Activated T-cell treated with anti-CD3 and anti-CD28 coated beads for 48 hours (primary cell): ENCODE data around the gene WHRN.

Experiments used
- DNase-seq: peaks from one replicate; pipeline ENCODE4 v3.0.0-alpha.2; 2020; ENCODE audit warnings: low read depth

Gene WHRN

DNA sequence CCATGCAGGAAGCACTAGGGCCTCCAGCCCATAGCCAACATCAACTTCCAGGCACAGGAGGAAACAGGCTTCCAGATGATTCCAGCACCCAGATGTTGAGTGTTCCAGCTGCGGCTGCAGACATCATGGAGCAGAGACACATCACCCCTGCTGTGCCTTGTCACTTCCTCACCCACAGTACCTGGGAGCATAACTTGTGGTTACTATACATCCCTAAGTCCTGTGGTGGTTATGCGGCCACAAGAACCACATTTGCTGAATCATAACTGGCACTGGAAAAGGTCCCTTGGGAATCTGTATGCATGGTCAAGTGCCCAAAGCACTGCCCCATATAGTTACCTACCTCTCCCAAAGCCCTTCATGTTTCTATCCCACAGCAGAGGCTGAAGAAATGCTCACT is 56.6 kb downstream of the WHRN start:
- no peak for DNase-seq

- no peak for DNase-seq
These were observed 58.4 kb downstream of the WHRN start for GRCh38 chr9:114446672-114447450.

GRCh38 chr9:114446036-114446435 is 59.2 kb downstream of the WHRN start:
- no peak for DNase-seq

GRCh38 chr9:114445616-114446015 is 59.7 kb downstream of the WHRN start:
- no peak for DNase-seq

DNA sequence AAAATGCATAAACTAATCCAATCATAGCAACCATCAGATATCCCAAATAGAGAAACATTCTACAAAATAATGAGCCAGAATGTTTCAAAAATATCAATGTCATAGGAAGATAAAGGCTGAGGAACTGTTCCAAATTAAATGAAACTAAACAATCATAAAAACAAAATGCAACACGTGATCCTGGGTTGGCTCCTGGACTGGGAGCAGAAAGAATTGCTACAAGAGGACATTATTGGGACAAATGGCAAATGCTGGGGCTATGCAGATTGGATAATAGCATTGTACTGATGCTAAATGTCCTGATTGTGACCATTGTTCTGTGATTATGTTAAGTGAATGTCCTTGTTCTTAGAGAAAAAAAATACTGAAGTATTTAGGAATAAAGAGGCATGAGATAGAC is 63.3 kb downstream of the WHRN start:
- DNase-seq = no peak

DNA sequence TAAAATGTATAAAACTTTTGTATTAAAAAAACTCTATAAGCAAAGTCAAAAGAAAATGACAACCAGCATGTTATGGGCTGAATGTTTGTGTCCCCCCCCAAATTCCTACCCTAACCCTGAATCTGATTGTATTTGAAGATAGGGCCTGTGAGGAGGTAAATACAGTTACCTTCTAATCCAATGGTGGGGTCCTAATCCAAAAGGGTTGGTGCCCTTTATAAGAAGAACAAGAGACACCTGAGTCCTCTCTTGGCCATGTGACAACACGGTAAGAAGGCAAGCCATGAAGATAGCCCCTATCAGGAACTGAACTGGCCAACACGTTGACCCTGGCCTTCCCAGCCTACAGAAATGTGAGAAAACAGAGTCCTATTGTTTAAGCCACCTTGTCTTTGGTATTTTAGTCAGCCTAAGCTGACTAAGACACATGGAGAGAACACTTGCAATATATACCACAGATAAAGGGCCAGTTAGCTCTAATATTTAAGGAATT is 67.8 kb downstream of the WHRN start:
- no peak for DNase-seq

- DNase-seq = no peak
These were observed 70.4 kb downstream of the WHRN start for GRCh38 chr9:114434878-114435311.

DNA sequence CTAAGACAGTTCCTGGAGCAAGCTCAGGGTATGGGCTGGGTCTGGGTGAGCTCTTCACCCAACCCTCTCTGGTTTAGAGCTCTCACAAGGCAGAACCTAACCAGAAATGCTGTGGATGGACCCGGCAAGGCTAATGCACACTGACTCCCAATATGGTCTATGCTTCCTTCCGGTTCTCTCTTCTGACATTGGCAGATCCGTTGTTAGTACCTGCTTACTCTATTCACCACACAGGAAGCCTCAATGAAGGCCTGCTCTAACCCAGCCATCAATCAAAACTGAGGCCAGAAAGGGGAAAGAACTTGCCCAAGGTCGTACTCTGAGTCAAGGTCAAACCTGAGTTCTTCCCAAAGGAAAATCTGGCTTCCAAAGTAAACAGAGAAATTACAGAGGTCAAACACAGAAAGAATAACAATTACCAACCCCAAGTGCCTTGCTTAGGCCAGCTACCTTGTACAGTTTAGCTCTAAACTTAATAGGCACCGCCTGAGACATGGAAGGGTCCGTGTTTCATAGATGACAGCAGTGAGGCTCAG is 71.5 kb downstream of the WHRN start:
- DNase-seq = no peak

GRCh38 chr9:114433086-114433485 is 72.2 kb downstream of the WHRN start:
- no peak for DNase-seq

DNA sequence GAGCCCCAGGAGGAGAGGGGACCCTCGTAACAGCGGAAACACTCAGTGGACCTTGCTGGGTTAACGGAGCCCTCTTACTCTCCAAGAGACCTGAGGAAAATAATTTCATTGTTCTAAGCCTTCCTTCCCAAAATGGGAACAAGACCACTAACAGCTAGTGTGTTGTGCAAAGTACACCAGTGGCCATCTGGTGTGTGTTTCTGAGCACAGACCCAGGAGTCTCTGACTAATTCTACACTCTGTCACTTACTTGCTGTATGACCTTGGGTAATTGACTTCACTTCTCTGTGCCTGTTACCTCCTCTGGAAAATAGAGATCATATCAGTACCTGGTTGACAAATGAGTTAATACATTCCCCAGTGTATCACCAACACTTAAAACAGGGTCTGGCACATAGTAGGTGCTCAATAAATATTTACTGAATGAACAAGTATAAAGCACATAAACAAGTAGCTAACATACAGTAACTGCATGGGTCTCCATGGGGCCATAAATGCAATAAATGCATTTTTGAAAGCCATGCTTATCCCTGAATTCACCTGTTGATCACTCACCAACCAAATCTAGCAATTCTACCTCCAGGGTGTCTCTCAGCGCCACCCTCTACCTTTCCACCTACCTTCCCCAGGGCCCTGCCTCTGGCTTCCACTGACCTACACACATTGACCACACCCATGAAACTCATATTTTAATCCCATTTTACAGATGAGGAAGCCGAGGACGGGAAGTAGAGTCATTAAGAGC is 72.8 kb downstream of the WHRN start:
- no peak for DNase-seq

- DNase-seq = no peak
These were observed 73.5 kb downstream of the WHRN start for GRCh38 chr9:114431770-114432169.

- no peak for DNase-seq
These were observed 74.3 kb downstream of the WHRN start for GRCh38 chr9:114431003-114431402.

DNA sequence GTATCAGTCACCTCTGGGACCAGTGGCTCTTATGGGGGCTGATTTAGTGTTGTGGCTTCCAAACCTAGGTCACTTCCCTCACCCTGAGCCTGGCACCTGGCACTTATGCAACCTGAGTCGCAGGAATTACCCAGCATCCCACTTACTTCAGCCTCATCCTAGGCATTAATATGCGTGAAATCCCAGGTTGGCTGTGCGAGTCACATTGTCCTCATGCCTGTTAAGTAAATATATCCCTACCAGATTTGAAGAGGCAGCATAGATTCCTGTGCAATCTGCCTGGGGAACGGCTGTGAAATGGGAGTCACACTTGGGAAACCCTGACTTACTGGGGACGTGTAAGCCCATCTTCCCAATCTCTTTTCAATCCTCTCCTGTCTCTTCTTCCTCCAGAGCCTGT is 74.8 kb downstream of the WHRN start:
- DNase-seq = no peak

GRCh38 chr9:114429488-114429887 is 75.8 kb downstream of the WHRN start:
- no peak for DNase-seq

- no peak for DNase-seq
These were observed 76.8 kb downstream of the WHRN start for GRCh38 chr9:114428466-114428865.

GRCh38 chr9:114427644-114428043 is 77.6 kb downstream of the WHRN start:
- no peak for DNase-seq

- no peak for DNase-seq
These were observed 79.0 kb downstream of the WHRN start for GRCh38 chr9:114426046-114426948.

DNA sequence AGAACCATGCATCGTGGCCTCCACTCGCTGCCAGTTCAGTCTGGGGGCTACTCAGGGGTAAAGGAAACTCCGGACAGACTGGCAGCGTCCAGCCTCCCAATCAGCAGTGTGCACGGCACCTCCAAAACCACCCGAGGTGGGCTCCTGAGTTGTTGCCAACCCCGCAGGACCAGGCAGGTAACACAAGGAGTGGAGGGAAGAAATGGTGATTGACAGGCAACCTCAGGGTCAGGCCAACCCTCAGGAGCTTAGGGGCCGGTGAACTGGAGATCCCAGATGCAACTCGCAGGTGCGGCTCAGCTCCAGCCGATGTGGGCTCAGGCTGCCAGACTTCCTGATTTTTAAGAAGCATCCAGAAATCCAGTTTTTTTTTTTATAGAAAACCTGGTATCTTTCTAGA is 80.1 kb downstream of the WHRN start:
- DNase-seq = no peak

DNA sequence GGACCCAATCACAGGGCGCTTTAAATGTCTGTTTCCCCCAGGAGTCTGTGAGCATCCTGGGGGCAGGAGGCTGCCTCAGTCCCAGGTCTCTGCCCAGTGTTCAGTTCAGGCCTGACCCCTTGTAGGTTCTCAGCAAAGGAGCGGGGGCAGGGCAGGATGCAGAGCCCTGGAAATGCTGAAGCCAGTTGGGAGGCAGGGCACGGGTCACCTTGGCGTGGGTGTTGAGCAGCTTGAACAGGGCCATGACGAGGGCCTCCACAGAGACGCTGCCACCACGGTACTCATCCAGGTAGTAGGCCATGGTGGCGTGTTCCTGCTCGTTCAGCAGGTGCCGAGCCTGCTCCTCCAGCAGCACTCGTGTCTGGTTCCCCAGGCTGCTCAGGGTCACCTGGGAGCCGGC is 81.1 kb downstream of the WHRN start:
- no peak for DNase-seq

GRCh38 chr9:114423181-114423580 is 82.1 kb downstream of the WHRN start:
- no peak for DNase-seq

- no peak for DNase-seq
These were observed 84.1 kb downstream of the WHRN start for GRCh38 chr9:114421147-114421546.

- DNase-seq = no peak
These were observed 85.5 kb downstream of the WHRN start for GRCh38 chr9:114419796-114420195.
